GM21526 (cell line): ENCODE measurements around the gene RAP1GAP2.
"Not testable (repeated sequence)": the region's sequence is repeated elsewhere in the genome, so short reads cannot be mapped to it uniquely, and the experiment has no call there.

Source experiments
- ATAC-seq: cut with Tn5 transposase; IDR thresholded peaks from one replicate; pipeline ENCODE4 v1.9.1; 2021; ENCODE audit warnings: moderate library complexity; ENCODE audit not compliant: unreplicated experiment, low FRiP score

The RAP1GAP2 gene

GRCh38 chr17:2785376-2785775, 10.9 kb upstream of the RAP1GAP2 start:
- ATAC-seq: not testable (repeated sequence)

GRCh38 chr17:2786176-2786881, 9.9 kb upstream of the RAP1GAP2 start:
- no peak for ATAC-seq

GRCh38 chr17:2789700-2790099, 6.5 kb upstream of the RAP1GAP2 start:
- no peak for ATAC-seq

GRCh38 chr17:2792366-2793169, 3.7 kb upstream of the RAP1GAP2 start:
- no peak for ATAC-seq

- ATAC-seq: no peak
Measured at GRCh38 chr17:2794111-2794803, 2.0 kb upstream of the RAP1GAP2 start.

GRCh38 chr17:2795441-2796163, 636 bp upstream of the RAP1GAP2 start:
- no peak for ATAC-seq

- ATAC-seq: no peak
Measured at GRCh38 chr17:2797226-2797625, 988 bp downstream of the RAP1GAP2 start.

- ATAC-seq: no peak
Measured at GRCh38 chr17:2797637-2798036, 1.4 kb downstream of the RAP1GAP2 start.

- no peak for ATAC-seq
Measured at GRCh38 chr17:2798188-2798587, 1.9 kb downstream of the RAP1GAP2 start.

GRCh38 chr17:2798678-2799077, 2.4 kb downstream of the RAP1GAP2 start:
- no peak for ATAC-seq

GRCh38 chr17:2799653-2800052, 3.4 kb downstream of the RAP1GAP2 start:
- no peak for ATAC-seq

GRCh38 chr17:2800367-2800766, 4.1 kb downstream of the RAP1GAP2 start:
- no peak for ATAC-seq

GRCh38 chr17:2801841-2802240, 5.6 kb downstream of the RAP1GAP2 start:
- no peak for ATAC-seq

GRCh38 chr17:2802574-2802973, 6.3 kb downstream of the RAP1GAP2 start:
- no peak for ATAC-seq

- no peak for ATAC-seq
Measured at GRCh38 chr17:2803386-2803785, 7.1 kb downstream of the RAP1GAP2 start.

- no peak for ATAC-seq
Measured at GRCh38 chr17:2803971-2804370, 7.7 kb downstream of the RAP1GAP2 start.

- ATAC-seq: no peak
Measured at GRCh38 chr17:2804912-2805311, 8.7 kb downstream of the RAP1GAP2 start.

GRCh38 chr17:2805961-2806360, 9.7 kb downstream of the RAP1GAP2 start:
- no peak for ATAC-seq

GRCh38 chr17:2808367-2809335, 12.4 kb downstream of the RAP1GAP2 start:
- no peak for ATAC-seq

- no peak for ATAC-seq
Measured at GRCh38 chr17:2809337-2809736, 13.1 kb downstream of the RAP1GAP2 start.
